Hematopoietic multipotent progenitor cell treated with erythropoietin and hydrocortisone succinate and interleukin-3 and kit ligand, for 15 days (in vitro differentiated cells): Measurements from ENCODE around the gene EML6.
"Not testable (repeated sequence)": the region's sequence is repeated elsewhere in the genome, so short reads cannot be mapped to it uniquely, and the experiment has no call there.

Experiments used
- DNase-seq: peaks from one replicate; pipeline ENCODE4 v3.0.0-alpha.2; 2015; ENCODE audit warnings: low spot score

Gene EML6

DNA sequence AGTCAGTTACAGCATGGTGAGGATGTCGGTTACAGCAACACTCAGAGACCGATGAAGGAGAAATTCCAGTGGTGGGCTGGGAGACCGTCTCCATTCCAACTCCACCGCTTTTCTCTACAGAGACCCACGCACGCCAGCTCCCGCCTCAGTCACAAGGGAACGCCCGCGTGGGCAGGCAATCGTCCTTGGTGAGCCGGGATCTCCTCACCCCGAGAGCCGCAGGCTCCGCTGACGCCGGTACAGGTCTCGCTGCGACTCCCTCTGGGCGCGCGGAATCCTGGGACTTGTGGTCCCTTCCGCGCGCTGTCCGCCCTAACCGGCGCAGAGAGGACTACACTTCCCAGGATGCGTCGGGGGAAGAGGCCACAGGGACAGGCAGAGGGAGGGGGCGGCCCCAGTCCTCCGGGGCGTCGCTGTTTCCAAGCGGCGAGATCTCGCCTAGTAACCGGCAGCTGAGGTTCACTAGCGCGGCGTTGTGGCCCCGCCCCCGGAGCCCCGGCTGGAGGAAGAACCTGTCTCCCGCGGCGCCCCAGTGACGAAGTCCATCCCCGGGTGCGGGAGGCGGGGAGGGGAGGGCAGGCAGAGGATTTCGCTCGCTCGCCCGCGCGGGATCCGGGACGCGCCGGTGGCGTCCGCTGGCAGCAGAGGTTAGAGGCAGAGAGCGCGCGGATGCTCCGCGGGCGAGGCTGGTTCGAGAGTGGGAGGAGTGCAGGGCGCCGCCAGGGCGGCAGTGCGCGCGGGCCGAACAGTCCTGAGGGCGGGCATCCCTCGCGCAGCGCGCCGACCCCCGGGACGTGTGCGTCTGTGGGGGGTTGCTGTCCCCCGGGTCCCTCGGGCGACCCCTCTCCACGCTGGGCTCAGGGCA, at the start of gene EML6:
Gene EML6 (plus strand): TSS at position 532 of the 865 bp plus-strand sequence. CDS start 1,400 bp downstream, outside the sequence.
- peak; percentile 93 for DNase-seq

DNA sequence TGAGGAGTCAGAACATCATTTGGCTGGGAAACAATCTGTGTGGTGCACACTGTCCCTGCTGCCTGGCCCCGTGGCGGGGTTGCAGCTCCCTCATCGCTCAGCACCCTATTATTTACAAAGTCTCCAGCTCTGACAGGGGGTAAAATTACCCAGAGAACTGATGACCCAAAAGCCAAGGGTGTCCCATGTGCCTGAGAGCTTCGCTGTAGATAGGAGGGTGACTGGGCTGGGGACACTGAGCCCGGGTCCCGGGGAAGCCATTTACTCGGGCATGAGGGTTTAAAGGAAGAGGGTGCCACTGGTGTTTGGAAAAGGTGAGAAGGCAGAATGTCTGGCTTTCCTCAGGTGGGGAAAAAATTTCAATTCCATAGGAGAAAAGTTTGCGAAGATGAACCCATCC, 48.2 kb upstream of the EML6 start:
- no peak for DNase-seq

DNA sequence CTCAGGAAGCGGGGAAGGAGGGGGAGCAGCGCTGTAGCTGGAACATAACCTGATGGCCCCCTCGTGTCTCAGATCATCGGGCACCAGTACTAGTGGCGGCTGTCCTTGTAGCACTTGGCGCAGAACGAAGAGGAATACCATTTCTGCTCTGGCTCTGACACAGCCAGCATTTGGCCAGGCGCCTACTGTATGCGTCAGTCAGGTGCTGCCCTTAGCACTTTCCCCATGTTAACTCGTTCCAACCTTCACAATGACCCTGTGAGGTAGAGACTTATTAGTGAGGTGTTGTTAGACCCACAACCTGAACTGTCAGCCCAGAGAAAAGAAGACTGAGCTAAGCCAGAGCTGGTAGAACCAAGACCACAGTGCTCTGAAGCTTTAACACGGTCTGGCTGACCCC, 47.7 kb upstream of the EML6 start:
- no peak for DNase-seq

DNA sequence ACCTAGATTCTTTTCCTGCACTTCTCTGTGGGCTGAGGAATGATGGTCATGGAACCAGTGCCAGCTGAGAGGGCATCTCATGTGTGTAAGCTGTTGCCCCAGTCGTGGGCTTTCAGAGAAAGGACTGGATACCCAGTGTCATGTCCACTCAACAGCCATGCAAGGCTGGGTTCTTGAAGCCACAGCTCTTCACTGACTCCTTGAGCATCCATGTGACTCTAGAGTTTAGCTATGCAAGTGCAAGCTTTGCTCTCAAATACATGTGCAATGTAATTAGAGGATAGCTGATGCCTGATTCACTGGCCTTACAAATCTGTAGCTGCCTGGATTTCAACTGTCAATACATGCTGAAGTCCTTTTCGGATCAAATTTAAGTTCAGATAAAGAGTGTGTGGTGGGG, 46.8 kb upstream of the EML6 start:
- DNase-seq, result no peak

DNA sequence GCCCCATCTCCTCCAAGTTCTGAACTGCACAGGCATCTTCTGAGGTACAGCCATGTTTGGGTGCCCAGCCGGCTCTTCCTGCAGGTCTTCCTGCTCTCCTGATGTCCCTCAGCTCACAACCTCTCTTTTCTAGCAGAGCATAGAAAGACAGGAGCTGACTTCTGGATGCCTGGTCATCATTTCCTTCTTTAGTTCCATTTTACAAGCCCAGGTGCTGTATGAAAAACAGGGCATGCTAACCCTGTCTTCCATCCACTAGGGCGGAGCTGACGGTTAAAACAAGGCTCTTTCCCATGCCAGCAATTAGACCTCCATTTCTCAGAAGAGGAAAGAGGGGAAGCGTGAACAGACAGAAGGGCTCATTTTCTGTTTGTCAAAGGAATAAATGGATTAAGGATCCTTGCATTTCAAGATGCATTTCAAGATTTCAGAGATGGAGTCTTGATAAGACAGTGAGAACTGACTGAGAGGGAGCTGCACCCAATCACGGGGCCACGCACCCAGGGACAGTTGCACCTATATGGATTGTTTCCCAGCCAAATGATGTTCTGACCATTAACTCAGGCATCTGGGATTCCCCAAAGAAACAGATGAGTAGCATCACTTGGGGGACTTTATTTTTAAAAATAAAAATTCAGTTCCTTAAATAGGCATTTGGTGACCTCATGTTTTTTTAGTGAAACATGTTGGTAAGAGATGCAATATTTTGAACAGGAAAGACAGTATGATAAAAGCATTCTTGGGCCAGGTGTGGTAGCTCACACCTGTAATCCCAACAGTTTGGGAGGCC, 45.8 kb upstream of the EML6 start:
- no peak for DNase-seq

DNA sequence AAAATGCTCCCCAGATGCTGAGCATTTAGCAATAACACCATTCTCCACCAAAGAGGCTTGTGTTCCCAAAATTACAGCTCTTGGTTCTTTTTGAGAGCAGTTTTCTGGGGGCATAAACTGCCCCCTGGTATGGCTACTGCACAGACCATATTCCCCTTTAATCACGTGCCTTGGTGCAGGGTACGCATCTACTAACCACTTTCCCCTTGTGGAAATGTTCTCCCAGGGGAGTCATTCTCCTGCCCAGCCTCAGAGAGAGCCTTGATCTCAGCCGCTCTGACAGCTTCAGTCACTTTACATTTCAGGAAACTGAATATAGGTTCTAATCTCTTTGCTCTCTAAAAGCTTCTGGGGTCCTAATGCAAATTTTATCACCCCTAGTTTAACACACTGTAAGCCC, 44.7 kb upstream of the EML6 start:
- no peak for DNase-seq

DNA sequence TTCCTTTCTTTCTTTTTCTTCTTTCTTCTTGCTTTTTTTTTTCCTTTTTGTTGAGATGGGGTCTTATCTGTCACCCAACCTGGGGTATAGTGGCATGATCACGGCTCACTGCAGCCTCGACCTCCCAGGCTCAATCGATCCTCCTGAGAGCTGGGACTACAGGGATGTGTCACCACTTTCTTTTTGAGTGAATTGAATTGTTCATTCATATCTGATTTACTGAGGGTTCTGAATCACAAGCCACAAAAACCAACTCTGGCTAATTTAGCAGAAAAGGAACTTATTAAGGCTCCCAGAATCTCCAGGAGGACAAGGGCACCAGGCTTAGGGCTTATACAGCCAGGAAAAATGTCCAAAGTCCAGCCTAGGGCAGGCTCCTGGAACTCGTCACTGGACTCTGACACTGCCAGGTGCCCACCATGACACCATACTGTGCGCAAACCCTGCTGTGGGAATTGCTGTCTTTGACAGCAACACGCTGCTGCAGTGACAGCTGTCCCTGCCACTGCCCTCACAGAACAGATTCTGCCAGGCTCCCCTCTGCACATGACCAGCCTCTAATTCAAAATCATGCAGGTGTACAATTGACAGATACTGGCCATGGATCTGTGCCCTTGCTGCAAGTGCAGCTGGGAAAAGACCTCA, 42.9 kb upstream of the EML6 start:
- no peak for DNase-seq

DNA sequence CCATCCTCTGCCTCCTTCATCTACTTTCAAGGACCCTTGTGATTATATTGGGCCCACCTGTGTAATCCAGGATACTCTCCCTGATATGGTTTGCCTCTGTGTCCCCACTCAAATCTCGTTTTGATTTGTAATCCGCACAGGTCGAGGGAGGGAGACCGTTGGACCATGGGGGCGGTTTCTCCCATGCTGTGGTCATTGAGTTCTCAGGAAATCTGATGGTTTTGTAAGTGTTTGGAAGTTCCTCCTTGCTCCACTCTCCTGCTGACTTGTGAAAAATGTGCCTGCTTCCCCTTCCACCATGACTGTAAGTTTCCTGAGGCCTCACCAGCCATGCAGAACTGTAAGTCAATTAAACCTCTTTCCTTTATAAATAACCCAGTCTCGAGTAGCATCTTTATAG, 42.0 kb upstream of the EML6 start:
- no peak for DNase-seq

DNA sequence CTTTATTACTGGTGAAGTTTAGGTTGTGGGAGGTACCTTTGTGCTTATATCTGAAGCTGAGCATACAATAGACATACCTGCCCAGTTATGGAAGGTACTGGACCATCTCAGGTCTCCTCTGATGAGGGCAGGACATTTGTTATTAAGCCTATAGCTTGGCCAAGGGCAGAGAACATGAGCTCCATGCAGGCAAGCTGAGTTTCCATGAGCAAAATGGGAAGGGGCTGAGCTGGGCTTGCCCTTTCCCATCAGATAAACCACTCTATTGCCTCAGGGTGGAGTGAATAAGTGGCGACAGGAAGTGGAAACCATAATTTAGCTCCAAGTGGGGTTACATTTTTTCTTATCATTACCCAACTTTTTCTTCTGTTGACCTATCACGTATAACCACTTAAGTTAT, 39.9 kb upstream of the EML6 start:
- no peak for DNase-seq

DNA sequence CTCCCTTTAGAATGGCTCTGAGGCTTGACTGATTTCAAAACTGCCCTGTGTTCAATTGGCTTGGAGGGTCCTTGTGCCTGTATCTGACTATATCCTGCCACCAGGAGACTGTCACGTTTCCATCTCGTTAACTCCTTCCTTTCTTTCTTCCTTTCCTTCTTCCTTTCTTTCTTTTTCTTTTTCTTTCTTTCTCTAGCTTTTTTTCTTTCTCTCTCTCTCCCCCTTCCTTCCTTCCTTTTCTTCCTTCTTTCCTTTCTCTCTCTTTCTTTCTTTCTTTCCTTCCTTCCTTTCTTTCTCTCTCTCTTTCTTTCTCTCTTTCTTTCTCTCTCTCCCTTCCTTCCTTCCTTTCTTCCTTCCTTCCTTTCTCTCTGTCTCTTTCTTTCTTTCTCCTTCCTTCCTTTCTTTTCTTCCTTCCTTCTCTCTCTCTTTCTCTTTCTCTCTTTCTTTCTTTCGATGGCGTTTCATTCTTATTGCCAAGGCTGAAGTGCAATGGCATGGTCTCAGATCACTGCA, 38.1 kb upstream of the EML6 start:
- no peak for DNase-seq

DNA sequence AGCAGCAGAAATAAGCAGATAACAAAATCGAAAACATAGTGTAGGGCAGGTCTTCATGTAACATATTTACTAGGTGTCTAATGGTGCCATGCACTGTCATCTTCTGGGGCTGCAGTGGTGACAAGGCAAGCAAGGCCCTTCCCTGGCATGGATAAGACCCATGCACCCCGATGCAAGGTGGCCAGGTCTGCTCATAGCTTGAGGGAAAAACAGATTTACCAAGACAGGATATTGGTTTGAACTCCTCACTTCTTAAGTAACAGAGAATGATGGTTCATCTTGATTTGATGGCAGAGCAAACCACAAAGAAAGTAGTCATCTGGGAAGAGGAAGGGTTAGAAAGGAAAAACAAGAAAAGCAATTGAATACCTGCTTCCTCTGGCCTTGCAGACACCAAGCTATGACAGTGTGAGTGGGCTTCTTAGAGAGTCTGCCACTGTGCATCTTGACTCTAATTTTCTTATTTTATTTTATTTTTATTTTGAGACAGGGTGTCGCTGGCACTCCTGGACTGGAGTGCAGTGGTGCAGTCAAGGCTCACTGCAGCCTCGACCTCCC, 35.8 kb upstream of the EML6 start:
- no peak for DNase-seq

DNA sequence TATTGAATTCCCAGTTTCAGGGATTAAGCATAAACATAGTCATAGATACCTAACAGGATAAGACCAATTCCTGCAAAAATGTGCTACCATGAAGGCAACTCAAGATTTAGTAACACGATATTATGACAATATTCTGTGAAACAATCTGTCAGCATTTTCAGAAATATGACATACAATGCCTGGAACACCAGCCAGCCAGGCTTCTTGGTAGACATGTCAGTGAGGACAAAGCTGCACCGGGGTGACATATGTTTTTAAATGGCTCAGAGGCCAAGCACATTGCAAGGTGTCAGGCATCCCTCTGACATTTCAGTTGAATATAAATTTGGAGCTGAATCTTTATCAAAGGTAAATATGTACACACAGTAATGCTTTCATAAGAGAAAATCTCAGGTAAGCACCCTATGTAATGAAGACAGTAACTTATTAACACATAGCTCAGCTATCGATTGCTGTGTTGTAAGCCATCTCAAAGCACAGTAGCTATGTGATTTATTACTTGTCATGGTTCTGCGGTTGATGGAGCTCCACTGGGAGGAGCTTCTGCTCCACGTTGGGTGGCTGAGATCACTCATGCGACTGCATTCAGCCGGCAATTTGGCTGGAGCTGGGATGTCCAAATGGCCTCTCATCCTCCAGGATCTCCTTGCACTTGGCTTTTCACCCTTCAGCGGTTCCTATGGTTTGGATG, 31.9 kb upstream of the EML6 start:
- no peak for DNase-seq

DNA sequence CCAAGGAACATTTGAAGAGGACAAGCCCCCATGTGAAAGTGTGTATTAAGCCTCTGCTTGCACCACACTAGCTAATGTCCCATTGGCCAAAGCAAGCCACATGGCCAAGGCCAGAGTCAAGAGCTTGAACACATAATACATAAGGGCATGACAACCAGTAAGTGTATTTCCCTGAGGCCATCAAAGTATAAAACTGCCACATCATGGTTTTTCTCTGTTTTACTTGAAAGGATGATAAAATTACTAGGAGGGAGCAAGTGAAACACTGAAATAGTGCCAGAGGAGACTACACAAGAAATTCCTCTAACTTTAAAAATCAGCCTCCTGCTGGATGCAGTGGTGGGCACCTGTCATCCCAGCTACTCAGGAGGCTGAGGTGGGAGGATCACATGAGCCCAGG, 30.9 kb upstream of the EML6 start:
- DNase-seq, result no peak

DNA sequence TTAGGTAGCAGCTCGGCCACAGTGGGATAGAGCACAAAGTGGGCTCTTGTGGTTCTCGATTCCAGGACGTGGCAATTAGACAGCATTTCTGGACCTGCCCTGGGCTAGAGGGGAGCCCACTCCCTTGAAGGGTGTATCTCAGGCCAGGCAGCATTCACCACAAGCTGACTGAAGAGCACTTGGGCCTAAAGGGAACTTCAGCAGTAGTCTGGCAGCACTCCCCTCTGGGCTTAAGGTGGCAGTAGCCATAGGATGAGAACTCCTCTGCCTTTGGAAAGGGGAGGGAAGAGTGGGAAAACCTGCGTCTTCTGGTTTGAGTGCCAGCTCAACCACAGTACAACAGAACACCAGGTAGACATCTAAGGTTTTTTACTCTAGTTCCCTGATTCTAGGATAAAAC, 28.1 kb upstream of the EML6 start:
- DNase-seq, result no peak

DNA sequence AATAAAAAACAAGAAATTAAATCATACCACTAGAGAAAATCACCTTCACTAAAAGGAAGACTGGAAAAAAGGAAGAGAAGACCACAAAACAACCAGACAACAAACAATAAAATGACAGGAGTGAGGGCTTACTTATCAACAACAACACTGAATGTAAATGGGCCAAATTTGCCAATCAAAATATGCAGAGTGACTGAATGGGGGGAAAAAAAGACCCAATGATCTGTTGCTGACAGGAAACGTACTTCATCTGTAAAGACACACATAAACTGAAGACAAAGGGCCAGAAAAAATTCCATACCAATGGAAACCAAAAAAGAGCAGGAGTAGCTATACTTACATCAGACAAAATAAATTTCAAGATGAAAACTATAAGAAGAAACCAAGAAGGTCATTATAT, 25.5 kb upstream of the EML6 start:
- no peak for DNase-seq

DNA sequence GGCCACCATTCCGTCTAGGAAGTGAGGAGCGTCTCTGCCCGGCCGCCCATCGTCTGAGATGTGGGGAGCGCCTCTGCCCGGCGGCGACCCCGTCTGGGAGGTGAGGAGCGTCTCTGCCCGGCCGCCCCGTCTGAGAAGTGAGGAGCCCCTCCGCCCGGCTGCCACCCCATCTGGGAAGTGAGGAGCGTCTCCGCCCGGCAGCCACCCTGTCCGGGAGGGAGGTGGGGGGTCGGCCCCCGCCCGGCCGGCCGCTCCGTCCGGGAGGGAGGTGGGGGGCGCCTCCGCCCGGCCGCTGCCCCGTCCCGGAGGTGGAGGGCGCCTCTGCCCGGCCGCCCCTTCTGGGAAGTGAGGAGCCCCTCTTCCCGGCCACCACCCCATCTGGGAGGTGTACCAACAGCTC, 24.5 kb upstream of the EML6 start:
- DNase-seq, result not testable (repeated sequence)

DNA sequence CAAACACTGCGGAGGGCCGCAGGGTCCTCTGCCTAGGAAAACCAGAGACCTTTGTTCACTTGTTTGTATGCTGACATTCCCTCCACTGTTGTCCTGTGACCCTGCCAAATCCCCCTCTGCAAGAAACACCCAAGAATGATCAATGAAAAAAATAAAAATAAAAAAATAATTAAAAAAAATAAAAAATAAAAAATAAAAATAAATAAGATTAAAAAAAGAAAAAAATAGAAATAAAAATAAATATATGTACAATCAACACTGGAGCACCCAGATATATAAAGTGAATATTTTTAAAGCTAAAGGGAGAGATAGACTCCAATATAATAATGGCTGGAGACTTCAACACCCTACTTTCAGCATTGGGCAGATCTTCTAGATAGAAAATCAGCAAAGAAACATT, 23.8 kb upstream of the EML6 start:
- no peak for DNase-seq

DNA sequence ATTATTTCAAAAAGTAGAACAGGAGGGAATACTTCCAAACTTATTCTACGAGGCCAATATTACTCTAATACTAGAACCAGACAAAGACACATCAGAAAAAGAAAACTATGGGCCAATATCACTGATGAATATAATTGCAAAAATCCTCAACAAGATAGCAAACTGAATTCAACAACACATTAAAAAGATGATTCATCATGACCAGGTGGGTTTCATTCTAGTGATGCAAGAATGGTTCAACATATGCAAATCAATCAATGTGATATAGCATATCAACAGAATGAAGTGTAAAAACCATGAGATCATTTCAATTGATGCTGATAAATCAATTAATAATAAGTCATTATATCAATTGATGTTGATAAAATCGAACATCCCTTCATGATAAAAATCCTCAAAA, 22.4 kb upstream of the EML6 start:
- no peak for DNase-seq

DNA sequence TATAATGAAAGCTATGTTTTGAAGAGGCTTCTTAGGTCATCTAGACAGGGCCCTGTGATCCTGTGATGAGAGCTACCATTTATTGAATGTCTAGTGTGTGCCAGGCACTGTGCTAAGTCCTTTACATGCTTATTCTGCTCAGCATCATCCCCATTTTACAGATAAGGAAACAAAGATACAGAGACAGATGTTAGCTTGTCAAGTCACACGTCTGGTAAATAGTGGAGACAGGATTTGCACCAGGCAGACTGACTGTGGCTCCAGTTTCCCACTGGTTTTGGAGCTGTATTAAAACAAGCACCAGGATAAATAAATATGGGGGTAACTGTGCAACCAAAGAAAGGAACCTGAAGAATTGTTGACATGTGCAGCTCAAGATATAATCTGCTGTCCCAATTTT, 19.2 kb upstream of the EML6 start:
- DNase-seq, result no peak

DNA sequence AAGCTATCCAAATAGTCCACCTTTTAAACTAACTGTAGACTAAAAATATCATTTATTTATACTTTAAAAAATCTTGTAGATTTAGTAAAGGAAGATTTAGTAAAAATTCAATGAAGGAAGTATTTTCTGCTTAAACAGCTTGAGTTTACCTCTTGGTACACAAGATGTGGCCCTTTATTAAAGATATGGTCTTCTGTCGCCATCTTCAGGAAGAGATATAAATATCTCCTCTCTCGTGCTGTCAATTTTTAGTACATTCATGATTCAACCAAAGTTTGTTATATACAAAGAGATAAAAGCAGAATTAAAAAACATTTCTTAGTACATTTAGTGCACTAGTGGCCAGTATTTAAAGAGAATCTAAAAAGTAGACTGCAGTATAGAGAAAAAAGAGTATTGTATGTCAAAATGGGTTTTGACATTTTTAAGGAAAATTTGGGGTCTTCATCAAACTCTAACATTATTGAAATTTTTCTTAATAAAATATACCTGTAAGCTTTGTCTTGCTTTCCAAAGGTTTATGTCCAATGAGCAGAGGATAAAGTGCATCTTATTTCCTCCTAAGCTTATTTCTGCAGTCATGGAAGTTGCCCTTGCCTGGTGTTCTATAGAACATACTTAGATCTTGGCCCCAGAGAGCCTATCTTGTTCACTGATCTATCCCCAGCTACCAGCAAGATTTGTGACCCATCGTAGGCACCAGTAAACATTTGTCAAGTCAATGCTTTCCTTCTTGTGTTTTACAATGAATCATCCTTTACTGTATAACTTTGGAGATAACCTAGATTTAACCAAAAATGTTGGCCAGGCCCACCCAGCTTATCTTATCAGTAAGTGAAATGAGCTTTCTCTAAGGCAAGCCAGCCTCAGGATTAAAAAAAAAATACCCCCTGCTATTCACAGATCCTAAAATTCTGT, 18.5 kb upstream of the EML6 start:
- peak; percentile 43 for DNase-seq

DNA sequence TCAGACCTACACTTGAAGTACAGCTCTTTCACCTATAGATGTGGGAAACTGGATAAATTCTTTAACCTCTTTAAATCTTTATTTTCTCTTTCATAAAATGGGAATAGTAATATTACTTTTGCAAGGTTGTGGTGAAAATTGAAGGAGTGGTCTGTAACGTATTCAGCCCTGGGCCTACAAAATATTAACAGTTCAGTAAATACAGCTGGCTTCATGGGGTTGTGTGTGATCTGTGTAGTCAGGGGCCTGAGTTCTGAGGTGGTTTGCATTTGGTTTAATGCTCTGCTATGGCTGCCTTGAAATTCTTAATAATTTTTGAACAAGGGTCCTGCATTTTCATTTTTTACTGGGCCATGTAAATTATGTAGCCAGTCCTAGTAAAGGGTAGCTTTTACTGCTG, 16.8 kb upstream of the EML6 start:
- no peak for DNase-seq
